ENCODE measurements around the gene GPR35. TPM values are rescaled to one million over a fixed set of nuclear protein-coding genes. Genes with fewer than 3 reads are reported as not detected.

The GPR35 gene
- total RNA-seq, 1 experiment from 2014 or later: 0.22 TPM

DNA sequence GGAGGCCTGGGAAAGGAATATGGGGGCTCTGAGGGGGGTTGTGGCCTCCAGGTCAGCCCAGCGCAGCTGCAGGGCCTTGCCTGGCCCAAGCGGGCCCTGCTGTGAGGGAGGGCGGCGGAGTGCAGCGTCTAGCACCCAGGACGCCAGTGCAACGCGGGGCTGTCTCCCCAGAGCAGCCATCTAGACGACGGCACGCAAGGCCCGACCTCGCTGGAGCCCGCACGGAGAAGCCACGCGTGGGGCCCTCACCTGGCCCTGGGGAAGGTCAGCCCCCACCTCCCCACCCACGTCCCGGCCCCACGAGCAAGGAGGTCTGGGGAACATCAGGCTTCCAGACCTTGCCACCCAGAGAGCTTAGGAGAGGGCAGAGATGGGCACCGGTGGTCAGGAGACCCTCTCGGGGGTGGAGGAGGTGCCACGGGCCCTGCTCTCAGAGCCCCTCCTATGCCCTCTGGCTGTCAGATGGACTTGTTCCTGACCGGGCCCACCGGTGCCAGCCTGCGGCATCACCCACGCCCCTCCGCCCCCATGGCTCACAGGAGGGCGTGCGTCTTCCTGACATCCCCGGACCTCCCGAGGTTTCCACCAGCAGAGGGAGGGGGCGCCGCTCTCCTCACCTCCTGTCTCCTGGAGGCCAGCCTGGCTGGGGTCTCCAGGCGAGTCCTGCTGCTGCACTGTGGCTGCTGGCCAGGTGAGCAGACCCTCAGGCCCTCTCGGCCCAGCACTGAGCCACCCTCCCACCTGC, 17.0 kb downstream of the GPR35 start (continued):
- TF ChIP-seq, protein P1, sequence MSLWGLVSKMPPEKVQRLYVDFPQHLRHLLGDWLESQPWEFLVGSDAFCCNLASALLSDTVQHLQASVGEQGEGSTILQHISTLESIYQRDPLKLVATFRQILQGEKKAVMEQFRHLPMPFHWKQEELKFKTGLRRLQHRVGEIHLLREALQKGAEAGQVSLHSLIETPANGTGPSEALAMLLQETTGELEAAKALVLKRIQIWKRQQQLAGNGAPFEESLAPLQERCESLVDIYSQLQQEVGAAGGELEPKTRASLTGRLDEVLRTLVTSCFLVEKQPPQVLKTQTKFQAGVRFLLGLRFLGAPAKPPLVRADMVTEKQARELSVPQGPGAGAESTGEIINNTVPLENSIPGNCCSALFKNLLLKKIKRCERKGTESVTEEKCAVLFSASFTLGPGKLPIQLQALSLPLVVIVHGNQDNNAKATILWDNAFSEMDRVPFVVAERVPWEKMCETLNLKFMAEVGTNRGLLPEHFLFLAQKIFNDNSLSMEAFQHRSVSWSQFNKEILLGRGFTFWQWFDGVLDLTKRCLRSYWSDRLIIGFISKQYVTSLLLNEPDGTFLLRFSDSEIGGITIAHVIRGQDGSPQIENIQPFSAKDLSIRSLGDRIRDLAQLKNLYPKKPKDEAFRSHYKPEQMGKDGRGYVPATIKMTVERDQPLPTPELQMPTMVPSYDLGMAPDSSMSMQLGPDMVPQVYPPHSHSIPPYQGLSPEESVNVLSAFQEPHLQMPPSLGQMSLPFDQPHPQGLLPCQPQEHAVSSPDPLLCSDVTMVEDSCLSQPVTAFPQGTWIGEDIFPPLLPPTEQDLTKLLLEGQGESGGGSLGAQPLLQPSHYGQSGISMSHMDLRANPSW (CRISPR knock-in tag; conservative IDR thresholded peaks at IDR 0.05; ENCODE audit: low read depth): no peak
- no peak for TF ChIP-seq FOXK1 (CRISPR knock-in tag; IDR thresholded peaks at IDR 0.05)
- no peak for TF ChIP-seq TEAD4 (CRISPR knock-in tag; IDR thresholded peaks at IDR 0.05)
- TF ChIP-seq RELA (CRISPR knock-in tag; IDR thresholded peaks at IDR 0.05; ENCODE audit: borderline replicate concordance): no peak

DNA sequence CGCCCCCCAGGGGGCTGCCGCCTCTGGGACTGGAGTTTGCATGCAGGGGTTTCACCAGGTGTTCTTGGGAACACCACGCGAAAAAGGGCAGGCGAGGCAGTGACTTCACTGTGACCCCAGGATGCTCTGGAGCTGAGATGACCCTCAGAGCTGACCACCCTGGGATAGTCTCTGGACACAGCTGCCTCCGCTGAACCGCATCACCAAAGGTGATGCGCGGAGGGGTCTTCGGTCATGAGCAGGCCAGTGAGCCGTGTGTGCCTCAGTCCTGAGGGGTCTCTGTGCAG, 17.5 kb downstream of the GPR35 start:
- DNase-seq (ENCODE audit: low spot score) (no peak), ATAC-seq (no peak)
- Mint-ChIP-seq H3K27ac (no peak overlapping the region), H3K4me3 (no peak overlapping the region), H3K27me3 (ENCODE audit: low read depth) (peaks cover 3% of the 10 kb centered on the region; the same call in 1 of the 2 replicates), H3K9me3 (no peaks in the 10 kb centered on the region), H3K36me3 (no peaks in the 10 kb centered on the region), H3K4me1 (no peaks in the 10 kb centered on the region)
- CTCF ChIA-PET: no interaction called here
- POLR2A ChIA-PET: no interaction called here
- TF ChIP-seq CBFB (CRISPR knock-in tag; IDR thresholded peaks at IDR 0.05; ENCODE audit: low read depth): no peak
- TF ChIP-seq ZNF138 (CRISPR knock-in tag; conservative IDR thresholded peaks at IDR 0.05): no peak
- no peak for TF ChIP-seq IRF1 (CRISPR knock-in tag; IDR thresholded peaks at IDR 0.05)
- TF ChIP-seq FOXK1 (CRISPR knock-in tag; IDR thresholded peaks at IDR 0.05): no peak
- TF ChIP-seq GABPB1 (CRISPR knock-in tag; IDR thresholded peaks at IDR 0.05): no peak
- TF ChIP-seq NFE2L1 (CRISPR knock-in tag; IDR thresholded peaks at IDR 0.05): no peak
- TF ChIP-seq AR (CRISPR knock-in tag; IDR thresholded peaks at IDR 0.05): no peak
- no peak for TF ChIP-seq TP53 (CRISPR knock-in tag; IDR thresholded peaks at IDR 0.05)
- TF ChIP-seq ZNF671 (CRISPR knock-in tag; IDR thresholded peaks at IDR 0.05): no peak
- no peak for TF ChIP-seq ZNF425 (CRISPR knock-in tag; conservative IDR thresholded peaks at IDR 0.05)
- TF ChIP-seq, protein P2, sequence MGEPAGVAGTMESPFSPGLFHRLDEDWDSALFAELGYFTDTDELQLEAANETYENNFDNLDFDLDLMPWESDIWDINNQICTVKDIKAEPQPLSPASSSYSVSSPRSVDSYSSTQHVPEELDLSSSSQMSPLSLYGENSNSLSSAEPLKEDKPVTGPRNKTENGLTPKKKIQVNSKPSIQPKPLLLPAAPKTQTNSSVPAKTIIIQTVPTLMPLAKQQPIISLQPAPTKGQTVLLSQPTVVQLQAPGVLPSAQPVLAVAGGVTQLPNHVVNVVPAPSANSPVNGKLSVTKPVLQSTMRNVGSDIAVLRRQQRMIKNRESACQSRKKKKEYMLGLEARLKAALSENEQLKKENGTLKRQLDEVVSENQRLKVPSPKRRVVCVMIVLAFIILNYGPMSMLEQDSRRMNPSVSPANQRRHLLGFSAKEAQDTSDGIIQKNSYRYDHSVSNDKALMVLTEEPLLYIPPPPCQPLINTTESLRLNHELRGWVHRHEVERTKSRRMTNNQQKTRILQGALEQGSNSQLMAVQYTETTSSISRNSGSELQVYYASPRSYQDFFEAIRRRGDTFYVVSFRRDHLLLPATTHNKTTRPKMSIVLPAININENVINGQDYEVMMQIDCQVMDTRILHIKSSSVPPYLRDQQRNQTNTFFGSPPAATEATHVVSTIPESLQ (CRISPR knock-in tag; IDR thresholded peaks at IDR 0.05): no peak
- no peak for TF ChIP-seq ATF2 (CRISPR knock-in tag; IDR thresholded peaks at IDR 0.05; ENCODE audit: borderline replicate concordance, low read depth)
- TF ChIP-seq NFATC4 (CRISPR knock-in tag; IDR thresholded peaks at IDR 0.05): no peak
- no peak for TF ChIP-seq ZNF532 (CRISPR knock-in tag; IDR thresholded peaks at IDR 0.05; ENCODE audit: borderline replicate concordance)
- no peak for TF ChIP-seq NR2C2 (CRISPR knock-in tag; IDR thresholded peaks at IDR 0.05)
